Measurements from ENCODE around the gene KRTAP2-2.

KRTAP2-2 gene

DNA sequence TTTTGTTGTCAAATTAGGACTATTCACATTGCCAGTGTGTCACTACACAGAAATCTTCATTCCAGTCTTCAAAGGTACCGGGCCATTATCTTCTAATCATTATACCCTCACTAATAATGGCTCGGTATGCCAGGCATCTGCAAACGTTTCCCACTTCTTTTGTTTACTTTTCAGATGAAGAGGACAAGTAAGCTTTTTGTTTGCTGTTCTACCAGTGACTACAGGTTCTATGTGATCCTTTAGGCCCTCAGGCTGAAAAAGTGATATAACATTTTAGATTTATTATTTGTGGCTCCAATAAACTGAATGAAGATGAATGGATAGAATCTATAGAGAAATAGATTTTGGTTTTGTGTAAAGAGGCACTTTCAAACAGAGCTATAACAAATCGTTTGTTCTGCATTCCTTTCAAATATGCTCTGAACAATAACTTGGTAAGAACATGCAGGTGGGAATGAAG lies 45.7 kb downstream of the KRTAP2-2 start:
- Histone ChIP-seq H3K9me3 (no peaks in the 10 kb centered on the region), H3K27ac (no peak overlapping the region), H3K27me3 (no peaks in the 10 kb centered on the region), H3K4me3 (no peak overlapping the region), H3K36me3 (no peaks in the 10 kb centered on the region), H3K4me1 (no peaks in the 10 kb centered on the region)
- TF ChIP-seq, protein P1, sequence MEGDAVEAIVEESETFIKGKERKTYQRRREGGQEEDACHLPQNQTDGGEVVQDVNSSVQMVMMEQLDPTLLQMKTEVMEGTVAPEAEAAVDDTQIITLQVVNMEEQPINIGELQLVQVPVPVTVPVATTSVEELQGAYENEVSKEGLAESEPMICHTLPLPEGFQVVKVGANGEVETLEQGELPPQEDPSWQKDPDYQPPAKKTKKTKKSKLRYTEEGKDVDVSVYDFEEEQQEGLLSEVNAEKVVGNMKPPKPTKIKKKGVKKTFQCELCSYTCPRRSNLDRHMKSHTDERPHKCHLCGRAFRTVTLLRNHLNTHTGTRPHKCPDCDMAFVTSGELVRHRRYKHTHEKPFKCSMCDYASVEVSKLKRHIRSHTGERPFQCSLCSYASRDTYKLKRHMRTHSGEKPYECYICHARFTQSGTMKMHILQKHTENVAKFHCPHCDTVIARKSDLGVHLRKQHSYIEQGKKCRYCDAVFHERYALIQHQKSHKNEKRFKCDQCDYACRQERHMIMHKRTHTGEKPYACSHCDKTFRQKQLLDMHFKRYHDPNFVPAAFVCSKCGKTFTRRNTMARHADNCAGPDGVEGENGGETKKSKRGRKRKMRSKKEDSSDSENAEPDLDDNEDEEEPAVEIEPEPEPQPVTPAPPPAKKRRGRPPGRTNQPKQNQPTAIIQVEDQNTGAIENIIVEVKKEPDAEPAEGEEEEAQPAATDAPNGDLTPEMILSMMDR (IDR thresholded peaks at IDR 0.05), result no peak
- no peak for DNase-seq
- intact Hi-C loops (cut with DNase I; ENCODE audit: low total_unique reads), result no loop called here

DNA sequence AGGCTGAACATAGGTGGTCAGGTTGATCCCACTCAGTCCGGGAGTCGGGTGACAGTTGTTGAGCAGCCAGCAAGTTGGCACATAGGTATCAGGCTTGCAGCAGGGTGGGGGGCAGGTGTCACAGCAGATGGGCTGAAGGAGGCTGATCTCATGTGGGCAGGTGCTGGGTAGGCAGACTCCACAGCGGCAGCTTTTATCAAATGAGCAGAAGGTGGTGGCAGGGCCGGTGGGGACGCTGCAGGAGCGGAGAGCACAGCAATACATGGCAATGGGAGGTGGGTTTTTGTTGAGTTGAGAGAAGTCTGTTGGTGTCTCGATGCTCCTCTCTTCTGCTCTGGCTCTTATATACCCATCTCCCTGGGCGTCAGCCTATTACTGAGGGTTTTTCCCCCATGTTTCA lies 46.2 kb downstream of the KRTAP2-2 start, which contains the start of gene KRTAP3-1:
Gene KRTAP3-1, minus strand, starts transcription at position 318 of the 400 bp plus-strand sequence. Its CDS starts 54 bp downstream, at position 264.
- Histone ChIP-seq H3K4me1 (no peaks in the 10 kb centered on the region), H3K27ac (no peak within 1 kb of the TSS), H3K9me3 (no peaks in the 10 kb centered on the region), H3K36me3 (no peaks in the 10 kb centered on the region), H3K27me3 (no peaks in the 10 kb centered on the region), H3K4me3 (no peak within 1 kb of the TSS)
- intact Hi-C loops (cut with DNase I; ENCODE audit: low total_unique reads), result no loop called here
- TF ChIP-seq, protein P1 (IDR thresholded peaks at IDR 0.05), result no peak
- no peak for DNase-seq
